MM.1S (cell line): ENCODE data around the gene UBE2E2.

Experiments
- CTCF ChIP-seq: fragments of 300-600 bp; sonication (generic); IDR thresholded peaks from 2 replicates; pipeline ENCODE4 v1.5.1; 2016; ENCODE audit warnings: antibody characterized with exemption, low read length, mixed read lengths
- EZH2 ChIP-seq: fragments of 300-600 bp; sonication (generic); optimal IDR thresholded peaks from 2 replicates; pipeline ENCODE3; 2017; ENCODE audit warnings: low read depth, mild to moderate bottlenecking, antibody characterized with exemption, low read length, mixed read lengths

DNA sequence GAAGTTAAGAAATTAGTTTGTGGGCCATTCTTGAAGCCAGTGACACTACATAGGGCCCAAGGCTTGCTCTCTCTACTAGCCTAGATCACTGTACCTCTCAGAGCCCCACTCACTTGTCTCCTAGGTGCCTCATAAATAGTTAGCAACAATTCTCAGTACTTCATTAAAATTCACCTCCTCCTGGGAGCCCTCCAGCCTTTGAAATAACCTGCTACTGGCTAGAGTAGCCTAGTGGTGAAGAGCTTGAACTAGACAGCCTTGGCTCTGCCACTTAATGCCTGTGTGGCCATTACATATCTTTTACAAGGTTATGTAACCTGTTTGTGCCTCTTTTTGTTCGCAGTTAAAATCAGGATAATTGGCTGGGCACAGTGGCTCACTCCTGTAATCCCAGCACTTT lies 89.3 kb downstream of the UBE2E2 start:
- TF ChIP-seq CTCF (no peak), EZH2 (no peak)
